ENCODE data around the gene CD300A. TPM values are rescaled to one million over a fixed set of nuclear protein-coding genes. Genes with fewer than 3 reads are reported as not detected.

Gene CD300A
- total and polyA plus RNA-seq, 8 donors, result 1.6 to 35.5 (median 2.6) TPM

DNA sequence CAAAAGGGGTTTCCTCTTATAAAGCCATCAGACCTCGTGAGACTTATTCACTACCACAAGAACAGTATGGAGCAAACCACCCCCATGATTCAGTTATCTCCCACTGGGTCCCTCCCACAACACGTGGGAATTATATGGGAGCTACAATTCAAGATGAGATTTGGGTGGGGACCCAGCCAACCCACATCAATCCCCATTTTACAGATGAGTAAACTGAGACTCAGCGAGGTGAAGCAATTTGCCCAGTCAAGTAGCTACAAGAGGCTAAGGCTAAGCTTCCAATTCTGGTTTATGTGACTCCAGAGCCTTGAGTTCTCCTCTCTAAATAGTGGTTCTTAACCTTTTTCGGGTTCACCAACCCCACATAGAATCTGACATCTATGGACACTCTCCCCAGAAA lies 8.8 kb downstream of the CD300A start:
- Histone ChIP-seq H3K36me3 (peaks cover 0 to 35% of the 10 kb centered on the region in 2 donors), H3K27me3 (peaks cover 0 to 28% of the 10 kb centered on the region in 2 donors), H3K4me1 (peaks cover 0 to 41% of the 10 kb centered on the region in 2 donors), H3K27ac (no peak overlapping the region), H3K9me3 (peaks cover 0 to 9% of the 10 kb centered on the region in 2 donors), H3K4me3 (no peak overlapping the region)
- TF ChIP-seq CTCF (IDR thresholded peaks at IDR 0.05), result no peak
- ATAC-seq (no peak), DNase-seq (no peak)
- intact Hi-C loops (cut with DNase I), result no loop called here

DNA sequence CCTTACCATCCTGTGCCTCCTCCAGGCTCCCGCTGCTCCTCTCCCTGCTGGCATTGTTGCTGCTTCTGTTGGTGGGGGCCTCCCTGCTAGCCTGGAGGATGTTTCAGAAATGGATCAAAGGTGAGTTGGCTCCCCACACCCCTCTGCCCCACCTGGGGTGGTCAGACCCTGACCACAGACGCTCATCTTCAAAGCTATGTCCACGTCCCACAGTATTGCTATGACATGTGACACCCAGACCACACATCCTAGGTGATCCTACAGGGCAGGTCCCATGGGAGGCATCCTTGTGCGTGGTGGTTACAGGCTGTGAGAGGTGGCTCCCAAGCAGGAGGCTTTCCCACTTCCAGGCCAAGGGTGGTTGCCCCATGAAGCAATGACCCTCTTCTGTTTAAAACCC lies 11.0 kb downstream of the CD300A start:
- peaks cover 0 to 32% of the 10 kb centered on the region in 2 donors for H3K27me3 ChIP-seq
- peaks cover 0 to 9% of the 10 kb centered on the region in 2 donors for H3K9me3 ChIP-seq
- TF ChIP-seq CTCF (IDR thresholded peaks at IDR 0.05), result no peak
- DNase-seq (no peak), ATAC-seq (no peak)
- peaks cover 0 to 35% of the 10 kb centered on the region in 2 donors for H3K4me1 ChIP-seq
- intact Hi-C loops (cut with DNase I), result no loop called here
- H3K36me3 ChIP-seq, result peaks cover 0 to 57% of the 10 kb centered on the region in 2 donors
- H3K4me3 ChIP-seq, result no peak overlapping the region
- peak overlapping the region in 1 of 2 donors; percentile 81 for H3K27ac ChIP-seq

DNA sequence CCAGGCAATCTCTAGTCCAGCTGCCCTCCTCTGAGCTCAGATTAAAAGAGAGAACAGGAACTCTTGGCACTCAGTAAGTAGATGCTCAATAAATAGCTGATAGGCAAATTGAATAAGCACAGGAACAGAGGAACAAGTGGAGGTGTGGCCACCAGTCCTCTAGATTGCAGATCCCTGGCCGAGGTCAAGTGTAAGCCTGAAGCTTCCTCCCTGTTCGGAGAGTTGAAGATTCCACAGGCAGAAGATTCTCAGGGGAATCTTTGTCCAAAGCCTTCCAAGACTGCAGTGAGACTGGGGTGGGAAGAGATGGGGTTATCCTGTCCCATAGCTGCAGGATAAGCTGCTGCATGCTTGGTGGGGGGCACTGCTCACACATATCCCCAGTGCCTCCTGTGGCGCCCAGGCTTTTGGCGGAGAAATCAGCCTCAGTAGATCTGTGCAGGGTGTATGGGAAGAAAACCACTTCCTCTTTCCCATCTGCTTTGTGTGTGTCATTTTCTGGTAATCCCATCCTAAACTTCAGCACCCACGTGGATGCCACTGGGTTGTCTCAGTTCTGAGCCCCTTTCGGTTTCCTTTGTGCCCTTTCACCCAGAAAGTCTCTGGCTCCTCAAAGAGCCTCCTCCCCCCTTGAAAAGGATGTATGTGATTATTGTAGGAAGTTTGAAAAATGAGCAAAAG lies 12.1 kb downstream of the CD300A start:
- Histone ChIP-seq H3K27ac (peak overlapping the region; percentile 36 to 81), H3K4me1 (peaks cover 0 to 35% of the 10 kb centered on the region in 2 donors), H3K4me3 (no peak overlapping the region), H3K36me3 (peaks cover 0 to 62% of the 10 kb centered on the region in 2 donors), H3K27me3 (peaks cover 0 to 21% of the 10 kb centered on the region in 2 donors), H3K9me3 (peaks cover 0 to 9% of the 10 kb centered on the region in 2 donors)
- peak; percentile 85 for ATAC-seq
- no peak for TF ChIP-seq CTCF (IDR thresholded peaks at IDR 0.05)
- peak in 1 of 4 donors; percentile 71 for DNase-seq
- intact Hi-C loops (cut with DNase I), result no loop called here

DNA sequence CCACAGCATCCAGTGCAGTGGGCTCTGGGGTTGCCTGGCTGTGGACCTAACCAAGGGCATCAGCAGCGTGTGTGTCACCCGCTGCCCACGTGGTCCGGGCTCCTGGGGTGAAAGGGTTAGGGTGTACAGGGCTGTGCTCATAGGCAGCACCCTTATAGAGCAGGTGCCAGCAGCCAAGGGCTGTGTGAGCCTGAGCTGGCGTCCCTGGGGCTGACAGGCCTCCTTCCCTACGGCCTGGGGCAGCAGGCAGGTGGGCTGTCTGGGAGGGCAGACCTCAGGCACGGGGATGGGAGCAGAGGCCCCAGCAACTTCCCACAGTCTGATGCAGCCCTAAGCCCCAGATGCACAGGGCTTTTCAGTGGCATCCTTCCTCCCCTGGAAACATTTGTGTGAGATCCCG lies 13.9 kb downstream of the CD300A start:
- intact Hi-C loops (cut with DNase I), result no loop called here

More for the DNA sequence above, 13.9 kb downstream of the CD300A start:
- Histone ChIP-seq H3K4me1 (peaks cover 0 to 35% of the 10 kb centered on the region in 2 donors), H3K4me3 (no peak overlapping the region), H3K36me3 (peaks cover 0 to 62% of the 10 kb centered on the region in 2 donors), H3K27ac (no peak overlapping the region), H3K9me3 (peaks cover 0 to 9% of the 10 kb centered on the region in 2 donors), H3K27me3 (peaks cover 0 to 10% of the 10 kb centered on the region in 2 donors)
- no peak for ATAC-seq
- DNase-seq, result peak in 1 of 4 donors; percentile 27
- TF ChIP-seq CTCF (IDR thresholded peaks at IDR 0.05), result no peak

All from left lung (tissue), 10 donors.